ENCODE data around the gene CAMKMT.

- TF ChIP-seq EZH2 (IDR thresholded peaks at IDR 0.05; ENCODE audit: borderline replicate concordance, insufficient read depth, low read depth, low read length, poor library complexity, severe bottlenecking), result no peak
- TF ChIP-seq, protein P1, sequence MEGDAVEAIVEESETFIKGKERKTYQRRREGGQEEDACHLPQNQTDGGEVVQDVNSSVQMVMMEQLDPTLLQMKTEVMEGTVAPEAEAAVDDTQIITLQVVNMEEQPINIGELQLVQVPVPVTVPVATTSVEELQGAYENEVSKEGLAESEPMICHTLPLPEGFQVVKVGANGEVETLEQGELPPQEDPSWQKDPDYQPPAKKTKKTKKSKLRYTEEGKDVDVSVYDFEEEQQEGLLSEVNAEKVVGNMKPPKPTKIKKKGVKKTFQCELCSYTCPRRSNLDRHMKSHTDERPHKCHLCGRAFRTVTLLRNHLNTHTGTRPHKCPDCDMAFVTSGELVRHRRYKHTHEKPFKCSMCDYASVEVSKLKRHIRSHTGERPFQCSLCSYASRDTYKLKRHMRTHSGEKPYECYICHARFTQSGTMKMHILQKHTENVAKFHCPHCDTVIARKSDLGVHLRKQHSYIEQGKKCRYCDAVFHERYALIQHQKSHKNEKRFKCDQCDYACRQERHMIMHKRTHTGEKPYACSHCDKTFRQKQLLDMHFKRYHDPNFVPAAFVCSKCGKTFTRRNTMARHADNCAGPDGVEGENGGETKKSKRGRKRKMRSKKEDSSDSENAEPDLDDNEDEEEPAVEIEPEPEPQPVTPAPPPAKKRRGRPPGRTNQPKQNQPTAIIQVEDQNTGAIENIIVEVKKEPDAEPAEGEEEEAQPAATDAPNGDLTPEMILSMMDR (IDR thresholded peaks at IDR 0.05), result no peak
These were observed 457.3 kb downstream of the CAMKMT start for GRCh38 chr2:44819061-44819460.

All from B cell (primary cell).